ENCODE data around the gene VLDLR. TPM values are rescaled to one million over a fixed set of nuclear protein-coding genes. Genes with fewer than 3 reads are reported as not detected.

The VLDLR gene
- total RNA-seq, 2 donors from 2014 or later = 29.5 to 38.7 TPM

DNA sequence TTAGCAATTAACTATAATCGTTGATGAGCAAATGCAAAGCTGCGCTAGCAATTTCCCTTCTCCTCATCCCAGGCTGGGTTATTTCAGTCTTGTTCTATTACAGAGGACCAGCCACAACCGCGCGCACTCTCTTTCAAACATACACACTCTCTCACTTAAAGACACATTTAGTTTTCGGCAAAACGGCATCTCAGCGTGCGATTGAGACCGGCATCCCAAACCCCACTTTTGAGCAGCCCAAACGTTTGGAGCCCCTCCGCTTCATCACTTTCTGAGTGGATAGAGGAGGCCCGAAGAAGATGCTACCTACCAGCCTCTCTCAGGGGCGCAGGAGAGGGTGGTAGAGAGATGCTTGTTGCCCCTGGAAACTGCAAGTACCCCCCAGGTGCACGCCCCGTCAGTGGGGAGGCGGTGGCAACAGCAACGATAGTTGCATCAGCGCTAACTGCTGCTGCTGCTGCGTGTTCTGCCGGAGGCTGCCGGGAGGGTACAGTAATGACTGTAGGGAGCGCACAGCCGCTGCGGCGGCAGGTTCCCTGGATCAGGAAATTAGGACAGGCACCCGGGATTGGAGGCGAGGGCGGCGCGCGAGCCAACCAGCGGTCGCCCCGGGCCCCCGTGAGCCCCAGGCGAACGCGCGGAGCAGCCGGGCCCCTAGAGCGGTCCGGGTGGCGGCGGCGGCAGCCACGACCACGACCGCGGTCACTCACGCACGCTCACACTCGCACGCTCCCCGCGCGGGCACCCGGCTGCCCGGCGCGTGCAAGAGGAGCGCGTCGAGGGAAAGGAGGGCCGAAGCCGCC lies 467 bp upstream of the VLDLR start:
- Mint-ChIP-seq H3K4me1 (peaks cover 28% of the 10 kb centered on the region), H3K27me3 (ENCODE audit: insufficient read depth) (peaks cover 48% of the 10 kb centered on the region), H3K27ac (peak overlapping the region; percentile 22), H3K4me3 (peak overlapping the region; percentile 83), H3K36me3 (ENCODE audit: low read depth) (peaks cover 4% of the 10 kb centered on the region), H3K9me3 (no peaks in the 10 kb centered on the region)
- 4% methylated on average over 30 to 66 of the region's 66 CpGs for WGBS, 2 experiments (ENCODE audit: insufficient coverage in 1 of 2, insufficient read length in 1 of 2)
- Histone ChIP-seq H3K27me3 (ENCODE audit: control insufficient read depth, insufficient read depth, low read length, poor library complexity, severe bottlenecking) (peaks cover 6% of the 10 kb centered on the region), H3K27ac (ENCODE audit: low read depth, low read length) (peak overlapping the region; percentile 5), H3K4me1 (ENCODE audit: control insufficient read depth, insufficient read depth, low read length) (peaks cover 15% of the 10 kb centered on the region), H3K36me3 (ENCODE audit: control insufficient read depth, insufficient read depth, low read length) (peaks cover 11% of the 10 kb centered on the region), H3K9me3 (ENCODE audit: control insufficient read depth, low read length) (no peaks in the 10 kb centered on the region), H3K4me3 (ENCODE audit: low read length) (peak overlapping the region; percentile 86), H3K9ac (ENCODE audit: extremely low read depth, low read length, poor library complexity, severe bottlenecking) (peak overlapping the region; percentile 71)
- DNase-seq = peak; percentile 94
- TF ChIP-seq, protein P1, sequence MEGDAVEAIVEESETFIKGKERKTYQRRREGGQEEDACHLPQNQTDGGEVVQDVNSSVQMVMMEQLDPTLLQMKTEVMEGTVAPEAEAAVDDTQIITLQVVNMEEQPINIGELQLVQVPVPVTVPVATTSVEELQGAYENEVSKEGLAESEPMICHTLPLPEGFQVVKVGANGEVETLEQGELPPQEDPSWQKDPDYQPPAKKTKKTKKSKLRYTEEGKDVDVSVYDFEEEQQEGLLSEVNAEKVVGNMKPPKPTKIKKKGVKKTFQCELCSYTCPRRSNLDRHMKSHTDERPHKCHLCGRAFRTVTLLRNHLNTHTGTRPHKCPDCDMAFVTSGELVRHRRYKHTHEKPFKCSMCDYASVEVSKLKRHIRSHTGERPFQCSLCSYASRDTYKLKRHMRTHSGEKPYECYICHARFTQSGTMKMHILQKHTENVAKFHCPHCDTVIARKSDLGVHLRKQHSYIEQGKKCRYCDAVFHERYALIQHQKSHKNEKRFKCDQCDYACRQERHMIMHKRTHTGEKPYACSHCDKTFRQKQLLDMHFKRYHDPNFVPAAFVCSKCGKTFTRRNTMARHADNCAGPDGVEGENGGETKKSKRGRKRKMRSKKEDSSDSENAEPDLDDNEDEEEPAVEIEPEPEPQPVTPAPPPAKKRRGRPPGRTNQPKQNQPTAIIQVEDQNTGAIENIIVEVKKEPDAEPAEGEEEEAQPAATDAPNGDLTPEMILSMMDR (conservative IDR thresholded peaks at IDR 0.05) = peak; percentile 44

DNA sequence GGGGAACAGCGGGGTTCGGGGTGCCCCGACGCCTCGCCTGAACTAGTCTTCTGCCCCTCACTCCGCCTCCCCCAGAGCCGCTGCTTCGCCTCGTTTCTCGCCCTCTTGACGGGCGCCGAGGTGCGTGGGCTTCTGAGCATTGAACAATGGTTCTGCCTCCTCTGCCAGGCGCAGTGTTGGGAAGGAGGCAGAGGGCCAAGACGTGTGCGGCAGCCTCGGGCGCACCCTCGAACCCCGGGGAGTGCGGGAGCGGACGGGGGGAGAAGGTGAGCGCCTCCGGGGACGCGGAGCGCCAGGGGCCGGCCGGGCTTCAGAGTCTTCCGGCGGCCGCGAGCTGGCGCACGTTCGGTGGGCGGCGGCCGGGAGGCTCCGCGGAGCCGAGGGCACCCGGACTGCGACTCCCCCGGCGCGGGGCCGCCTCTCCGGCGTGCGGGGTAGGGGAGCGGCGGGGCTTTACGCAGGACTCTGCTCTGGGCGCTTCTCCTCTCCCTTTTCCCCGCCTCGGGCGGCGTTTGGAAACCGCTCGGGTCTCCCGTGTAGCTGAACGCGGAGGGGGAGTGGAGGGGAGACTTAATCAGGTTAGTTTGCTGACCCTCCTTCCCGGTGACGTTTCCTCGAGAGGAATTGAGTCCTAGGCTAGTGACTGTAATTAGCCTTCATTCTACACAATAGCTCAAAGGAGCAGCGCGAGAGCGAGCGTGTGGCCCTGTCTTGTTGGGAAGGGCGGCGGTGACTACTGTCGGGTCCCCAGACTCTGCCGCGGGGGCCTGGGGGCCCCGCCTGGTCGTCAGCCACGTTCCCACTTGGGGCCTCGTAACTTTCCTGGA lies 1.1 kb downstream of the VLDLR start:
- Histone ChIP-seq H3K9me3 (ENCODE audit: control insufficient read depth, low read length) (no peaks in the 10 kb centered on the region), H3K27me3 (ENCODE audit: control insufficient read depth, insufficient read depth, low read length, poor library complexity, severe bottlenecking) (peaks cover 6% of the 10 kb centered on the region), H3K27ac (ENCODE audit: low read depth, low read length) (peak overlapping the region; percentile 9), H3K9ac (ENCODE audit: extremely low read depth, low read length, poor library complexity, severe bottlenecking) (peak overlapping the region; percentile 85), H3K4me1 (ENCODE audit: control insufficient read depth, insufficient read depth, low read length) (peaks cover 15% of the 10 kb centered on the region), H3K36me3 (ENCODE audit: control insufficient read depth, insufficient read depth, low read length) (peaks cover 18% of the 10 kb centered on the region), H3K4me3 (ENCODE audit: low read length) (peak overlapping the region; percentile 87)
- H3K27ac Mint-ChIP-seq = peak overlapping the region; percentile 90
- peaks cover 4% of the 10 kb centered on the region for H3K36me3 Mint-ChIP-seq (ENCODE audit: low read depth)
- H3K4me3 Mint-ChIP-seq = peak overlapping the region; percentile 83
- peaks cover 37% of the 10 kb centered on the region for H3K4me1 Mint-ChIP-seq
- H3K27me3 Mint-ChIP-seq (ENCODE audit: insufficient read depth) = peaks cover 48% of the 10 kb centered on the region
- WGBS, 2 experiments (ENCODE audit: insufficient coverage in 1 of 2, insufficient read length in 1 of 2) = 0% methylated on average over 32 to 81 of the region's 82 CpGs
- TF ChIP-seq, protein P1 (conservative IDR thresholded peaks at IDR 0.05) = peak; percentile 7
- DNase-seq = peak; percentile 72
- H3K9me3 Mint-ChIP-seq = no peaks in the 10 kb centered on the region

DNA sequence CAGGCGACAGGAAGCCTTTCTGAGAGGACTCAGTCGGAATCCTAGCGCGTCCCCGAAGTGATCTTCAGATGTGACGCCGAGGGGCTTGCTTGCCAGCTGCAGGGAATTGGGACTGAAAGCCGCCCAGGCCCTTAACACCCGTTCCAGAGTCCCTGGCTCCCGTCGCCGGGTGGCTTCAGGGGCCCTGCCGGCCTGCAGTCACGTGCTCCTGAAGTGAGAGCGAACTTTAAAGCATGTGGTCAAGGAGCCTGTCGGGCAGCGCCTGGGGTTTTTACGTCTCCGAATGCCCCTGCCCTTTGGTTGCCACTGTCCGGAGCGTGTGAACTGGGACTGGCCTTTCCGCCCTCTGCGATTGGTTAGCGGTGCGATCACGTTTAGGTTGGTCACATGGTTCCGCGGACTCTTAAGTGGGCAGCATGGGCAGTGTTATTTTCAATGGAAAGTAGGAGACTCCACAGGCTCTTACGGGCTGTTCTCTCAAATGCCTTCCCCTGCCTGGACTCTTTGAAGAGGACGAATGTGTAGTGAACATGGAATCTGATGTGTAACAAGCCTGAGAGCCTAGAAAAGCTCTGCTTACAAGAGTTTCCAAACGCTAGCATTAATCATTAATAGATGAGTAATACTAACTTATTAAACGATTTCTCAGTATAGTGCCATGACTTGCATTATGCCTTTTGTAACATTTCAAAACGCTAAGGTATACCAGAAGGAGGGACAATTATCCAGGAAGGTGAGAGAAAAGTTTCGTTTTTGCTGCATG lies 1.9 kb downstream of the VLDLR start:
- Mint-ChIP-seq H3K27me3 (ENCODE audit: insufficient read depth) (peaks cover 43% of the 10 kb centered on the region), H3K36me3 (ENCODE audit: low read depth) (no peaks in the 10 kb centered on the region), H3K4me3 (peak overlapping the region; percentile 83), H3K27ac (peak overlapping the region; percentile 60), H3K9me3 (no peaks in the 10 kb centered on the region), H3K4me1 (peaks cover 42% of the 10 kb centered on the region)
- Histone ChIP-seq H3K4me3 (ENCODE audit: low read length) (peak overlapping the region; percentile 87), H3K4me1 (ENCODE audit: control insufficient read depth, insufficient read depth, low read length) (peaks cover 18% of the 10 kb centered on the region), H3K9me3 (ENCODE audit: control insufficient read depth, low read length) (no peaks in the 10 kb centered on the region), H3K36me3 (ENCODE audit: control insufficient read depth, insufficient read depth, low read length) (peaks cover 18% of the 10 kb centered on the region), H3K27ac (ENCODE audit: low read depth, low read length) (no peak overlapping the region), H3K9ac (ENCODE audit: extremely low read depth, low read length, poor library complexity, severe bottlenecking) (peak overlapping the region; percentile 85), H3K27me3 (ENCODE audit: control insufficient read depth, insufficient read depth, low read length, poor library complexity, severe bottlenecking) (peaks cover 6% of the 10 kb centered on the region)
- TF ChIP-seq, protein P1 (conservative IDR thresholded peaks at IDR 0.05) = no peak
- WGBS, 2 experiments (ENCODE audit: insufficient coverage in 1 of 2, insufficient read length in 1 of 2) = 11% methylated on average over 28 to 34 of the region's 34 CpGs
- DNase-seq = peak; percentile 88
